HG03039 (cell line): Measurements from ENCODE around the gene ATP1B1.

ENCODE experiments used
- ATAC-seq: cut with Tn5 transposase; IDR thresholded peaks from one replicate; pipeline ENCODE4 v1.9.1; 2021; ENCODE audit warnings: mild to moderate bottlenecking, moderate library complexity; ENCODE audit not compliant: unreplicated experiment

Gene ATP1B1

GRCh38 chr1:169092399-169092798, 14.1 kb upstream of the ATP1B1 start:
- no peak for ATAC-seq

GRCh38 chr1:169094897-169095569, 11.5 kb upstream of the ATP1B1 start:
- no peak for ATAC-seq

- no peak for ATAC-seq
Observed at GRCh38 chr1:169098380-169098779, 8.1 kb upstream of the ATP1B1 start.

- no peak for ATAC-seq
Observed at GRCh38 chr1:169099561-169099960, 6.9 kb upstream of the ATP1B1 start.

- ATAC-seq = no peak
Observed at GRCh38 chr1:169100208-169100607, 6.3 kb upstream of the ATP1B1 start.

- no peak for ATAC-seq
Observed at GRCh38 chr1:169100651-169101088, 5.8 kb upstream of the ATP1B1 start.

- ATAC-seq = no peak
Observed at GRCh38 chr1:169102567-169102966, 3.9 kb upstream of the ATP1B1 start.

GRCh38 chr1:169103002-169103401, 3.5 kb upstream of the ATP1B1 start:
- ATAC-seq = no peak

- ATAC-seq = no peak
Observed at GRCh38 chr1:169103480-169103893, 3.0 kb upstream of the ATP1B1 start.

- no peak for ATAC-seq
Observed at GRCh38 chr1:169105087-169105433, 1.4 kb upstream of the ATP1B1 start.

- peak; percentile 31 for ATAC-seq
Observed at GRCh38 chr1:169105434-169106094, 926 bp upstream of the ATP1B1 start.

GRCh38 chr1:169106921-169107602, 572 bp downstream of the ATP1B1 start:
- ATAC-seq = no peak

GRCh38 chr1:169107603-169108208, 1.2 kb downstream of the ATP1B1 start:
- no peak for ATAC-seq

GRCh38 chr1:169108223-169108622, 1.7 kb downstream of the ATP1B1 start:
- ATAC-seq = no peak

- ATAC-seq = no peak
Observed at GRCh38 chr1:169108863-169109560, 2.5 kb downstream of the ATP1B1 start.

- ATAC-seq = no peak
Observed at GRCh38 chr1:169109561-169110134, 3.2 kb downstream of the ATP1B1 start.

GRCh38 chr1:169110236-169110635, 3.7 kb downstream of the ATP1B1 start:
- ATAC-seq = no peak

GRCh38 chr1:169110689-169111447, 4.4 kb downstream of the ATP1B1 start:
- no peak for ATAC-seq

GRCh38 chr1:169111472-169111871, 5.0 kb downstream of the ATP1B1 start:
- ATAC-seq = no peak

GRCh38 chr1:169112241-169112640, 5.8 kb downstream of the ATP1B1 start:
- ATAC-seq = no peak
